Vagina (tissue), 2 donors: ENCODE data around the gene MAG.

ENCODE experiments used
- POLR2A ChIP-seq, 2 donors: fragments of 450-650 bp; IDR thresholded peaks; one replicate each; pipeline ENCODE4 v1.6.1; 2017; ENCODE audit warnings: antibody characterized with exemption in 2 of 2, mild to moderate bottlenecking in 2 of 2, moderate library complexity in 2 of 2
- POLR2AphosphoS5 ChIP-seq, 2 donors: sonication (generic); formaldehyde crosslinking; IDR thresholded peaks; one replicate each; pipeline ENCODE4 v1.9.0; 2017; ENCODE audit warnings: antibody characterized with exemption in 2 of 2, mild to moderate bottlenecking in 2 of 2, low read depth in 1 of 2; ENCODE audit not compliant: insufficient read depth in 1 of 2
- TF ChIP-seq, protein P1 (sequence below), 3 experiments: fragments of 450-650 bp in 2 of 3; fragments of 200-600 bp in 1 of 3; sonication (generic) in 1 of 3; IDR thresholded peaks; one replicate each; pipeline ENCODE4 v1.5.1; 2017 to 2019; ENCODE audit warnings: antibody characterized with exemption in 3 of 3, mild to moderate bottlenecking in 2 of 3, moderate library complexity in 2 of 3

DNA sequence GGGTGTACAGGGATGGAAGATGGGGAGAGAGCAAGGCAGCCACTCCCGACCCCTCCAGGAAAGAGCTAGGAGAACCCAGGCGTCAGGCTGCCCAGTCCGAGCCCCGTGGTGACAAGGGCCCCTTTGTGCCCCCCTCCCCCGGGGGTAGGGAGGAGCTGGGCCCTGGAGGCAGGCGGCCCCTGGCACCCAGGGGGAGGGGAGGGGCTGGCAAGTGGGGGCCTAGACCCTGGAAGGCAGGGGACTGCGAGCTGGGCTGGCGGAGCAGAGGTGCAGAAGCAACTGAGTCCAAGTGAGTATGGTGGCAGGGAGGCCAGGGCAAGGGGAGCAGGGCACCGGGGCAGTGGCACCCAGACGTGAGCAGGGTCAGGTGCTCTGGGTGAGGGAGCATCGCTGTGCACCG lies at the start of gene MAG:
- TF ChIP-seq, protein P1, sequence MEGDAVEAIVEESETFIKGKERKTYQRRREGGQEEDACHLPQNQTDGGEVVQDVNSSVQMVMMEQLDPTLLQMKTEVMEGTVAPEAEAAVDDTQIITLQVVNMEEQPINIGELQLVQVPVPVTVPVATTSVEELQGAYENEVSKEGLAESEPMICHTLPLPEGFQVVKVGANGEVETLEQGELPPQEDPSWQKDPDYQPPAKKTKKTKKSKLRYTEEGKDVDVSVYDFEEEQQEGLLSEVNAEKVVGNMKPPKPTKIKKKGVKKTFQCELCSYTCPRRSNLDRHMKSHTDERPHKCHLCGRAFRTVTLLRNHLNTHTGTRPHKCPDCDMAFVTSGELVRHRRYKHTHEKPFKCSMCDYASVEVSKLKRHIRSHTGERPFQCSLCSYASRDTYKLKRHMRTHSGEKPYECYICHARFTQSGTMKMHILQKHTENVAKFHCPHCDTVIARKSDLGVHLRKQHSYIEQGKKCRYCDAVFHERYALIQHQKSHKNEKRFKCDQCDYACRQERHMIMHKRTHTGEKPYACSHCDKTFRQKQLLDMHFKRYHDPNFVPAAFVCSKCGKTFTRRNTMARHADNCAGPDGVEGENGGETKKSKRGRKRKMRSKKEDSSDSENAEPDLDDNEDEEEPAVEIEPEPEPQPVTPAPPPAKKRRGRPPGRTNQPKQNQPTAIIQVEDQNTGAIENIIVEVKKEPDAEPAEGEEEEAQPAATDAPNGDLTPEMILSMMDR (IDR thresholded peaks at IDR 0.05) = no peak
- no peak for TF ChIP-seq POLR2A (IDR thresholded peaks at IDR 0.05)
- TF ChIP-seq POLR2AphosphoS5 (IDR thresholded peaks at IDR 0.05; ENCODE audit: insufficient read depth in 1 of 2, low read depth in 1 of 2) = no peak
